Measurements from ENCODE around the gene CHM. TPM values are rescaled to one million over a fixed set of nuclear protein-coding genes. Genes with fewer than 3 reads are reported as not detected.
"Not testable (repeated sequence)": the region's sequence is repeated elsewhere in the genome, so short reads cannot be mapped to it uniquely, and the experiment has no call there.

CHM gene
- total RNA-seq, 1 donor from 2014 or later = 33.3 TPM

GRCh38 chrX:86012188-86012587, 35.2 kb downstream of the CHM start:
- Histone ChIP-seq H3K9me3 (ENCODE audit: insufficient read depth, low read depth, low read length) (no peaks in the 10 kb centered on the region), H3K36me3 (ENCODE audit: insufficient read depth, low read length) (no peaks in the 10 kb centered on the region), H3K9ac (ENCODE audit: low read length) (no peak overlapping the region), H2AFZ (ENCODE audit: low read depth, low read length) (no peak overlapping the region), H4K20me1 (ENCODE audit: insufficient read depth, low read length) (peaks cover 10% of the 10 kb centered on the region), H3K4me2 (ENCODE audit: low read length) (no peak overlapping the region), H3K4me1 (ENCODE audit: insufficient read depth, low read length) (no peaks in the 10 kb centered on the region), H3K4me3 (ENCODE audit: insufficient read depth, low read depth, low read length) (no peak overlapping the region), H3K79me2 (ENCODE audit: insufficient read depth, low read length) (peaks cover 11% of the 10 kb centered on the region), H3K27ac (ENCODE audit: low read depth, low read length) (no peak overlapping the region), H3K27me3 (ENCODE audit: insufficient read depth, low read length) (no peaks in the 10 kb centered on the region)
- Mint-ChIP-seq H3K27me3 (ENCODE audit: low read depth, unreplicated experiment) (no peaks in the 10 kb centered on the region), H3K4me3 (ENCODE audit: unreplicated experiment) (no peak overlapping the region), H3K9me3 (ENCODE audit: unreplicated experiment) (no peaks in the 10 kb centered on the region), H3K27ac (ENCODE audit: unreplicated experiment) (no peak overlapping the region), H3K4me1 (ENCODE audit: low read depth, unreplicated experiment) (no peaks in the 10 kb centered on the region), H3K36me3 (ENCODE audit: low read depth, unreplicated experiment) (peaks cover 3% of the 10 kb centered on the region)
- FAIRE-seq = no peak
- no peak for DNase-seq (ENCODE audit: low read depth)
- TF ChIP-seq CTCF (IDR thresholded peaks at IDR 0.05; ENCODE audit: insufficient read depth, low read depth, low read length) (no peak), EZH2 (IDR thresholded peaks at IDR 0.05; ENCODE audit: insufficient read depth, low read length) (no peak)

GRCh38 chrX:86009803-86010202, 37.6 kb downstream of the CHM start:
- not testable (repeated sequence) for FAIRE-seq; H3K27ac Mint-ChIP-seq (ENCODE audit: unreplicated experiment); H3K4me3 Mint-ChIP-seq (ENCODE audit: unreplicated experiment); H2AFZ ChIP-seq (ENCODE audit: low read depth, low read length); H3K36me3 ChIP-seq (ENCODE audit: insufficient read depth, low read length); H3K4me1 Mint-ChIP-seq (ENCODE audit: low read depth, unreplicated experiment); H3K9me3 ChIP-seq (ENCODE audit: insufficient read depth, low read depth, low read length); H3K27me3 ChIP-seq (ENCODE audit: insufficient read depth, low read length); H3K27me3 Mint-ChIP-seq (ENCODE audit: low read depth, unreplicated experiment); H3K36me3 Mint-ChIP-seq (ENCODE audit: low read depth, unreplicated experiment); H3K27ac ChIP-seq (ENCODE audit: low read depth, low read length); H3K4me1 ChIP-seq (ENCODE audit: insufficient read depth, low read length); H3K4me3 ChIP-seq (ENCODE audit: insufficient read depth, low read depth, low read length); H3K9ac ChIP-seq (ENCODE audit: low read length); H3K4me2 ChIP-seq (ENCODE audit: low read length); DNase-seq (ENCODE audit: low read depth); H3K9me3 Mint-ChIP-seq (ENCODE audit: unreplicated experiment)
- Histone ChIP-seq H4K20me1 (ENCODE audit: insufficient read depth, low read length) (peaks cover 10% of the 10 kb centered on the region), H3K79me2 (ENCODE audit: insufficient read depth, low read length) (peaks cover 16% of the 10 kb centered on the region)

DNA sequence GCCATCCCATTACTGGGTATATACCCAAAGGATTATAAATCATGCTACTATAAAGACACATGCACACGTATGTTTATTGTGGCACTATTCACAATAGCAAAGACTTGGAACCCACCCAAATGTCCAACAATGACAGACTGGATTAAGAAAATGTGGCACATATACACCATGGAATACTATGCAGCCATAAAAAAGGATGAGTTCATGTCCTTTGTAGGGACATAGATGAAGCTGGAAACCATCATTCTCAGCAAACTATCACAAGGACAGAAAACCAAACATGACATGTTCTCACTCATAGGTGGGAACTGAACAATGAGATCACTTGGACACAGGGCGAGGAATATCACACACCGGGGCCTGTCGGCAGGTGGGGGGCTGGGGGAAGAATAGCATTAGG, 39.5 kb downstream of the CHM start:
- H3K27ac Mint-ChIP-seq (ENCODE audit: unreplicated experiment); H3K27me3 ChIP-seq (ENCODE audit: insufficient read depth, low read length); H3K27ac ChIP-seq (ENCODE audit: low read depth, low read length); H3K4me3 Mint-ChIP-seq (ENCODE audit: unreplicated experiment); H3K36me3 ChIP-seq (ENCODE audit: insufficient read depth, low read length); DNase-seq (ENCODE audit: low read depth); H4K20me1 ChIP-seq (ENCODE audit: insufficient read depth, low read length); H3K9me3 ChIP-seq (ENCODE audit: insufficient read depth, low read depth, low read length); H3K4me3 ChIP-seq (ENCODE audit: insufficient read depth, low read depth, low read length); H3K27me3 Mint-ChIP-seq (ENCODE audit: low read depth, unreplicated experiment); H3K4me1 ChIP-seq (ENCODE audit: insufficient read depth, low read length); FAIRE-seq; H3K4me2 ChIP-seq (ENCODE audit: low read length); H3K36me3 Mint-ChIP-seq (ENCODE audit: low read depth, unreplicated experiment); H2AFZ ChIP-seq (ENCODE audit: low read depth, low read length); H3K9ac ChIP-seq (ENCODE audit: low read length); H3K9me3 Mint-ChIP-seq (ENCODE audit: unreplicated experiment): not testable (repeated sequence)
- H3K4me1 Mint-ChIP-seq (ENCODE audit: low read depth, unreplicated experiment) = peaks cover 20% of the 10 kb centered on the region
- H3K79me2 ChIP-seq (ENCODE audit: insufficient read depth, low read length) = peaks cover 16% of the 10 kb centered on the region
